ENCODE data around the gene OR6S1. TPM values are rescaled to one million over a fixed set of nuclear protein-coding genes. Genes with fewer than 3 reads are reported as not detected.
"Not testable (repeated sequence)": the region's sequence is repeated elsewhere in the genome, so short reads cannot be mapped to it uniquely, and the experiment has no call there.

OR6S1 gene
- total RNA-seq, 2 donors from 2014 or later = not detected

DNA sequence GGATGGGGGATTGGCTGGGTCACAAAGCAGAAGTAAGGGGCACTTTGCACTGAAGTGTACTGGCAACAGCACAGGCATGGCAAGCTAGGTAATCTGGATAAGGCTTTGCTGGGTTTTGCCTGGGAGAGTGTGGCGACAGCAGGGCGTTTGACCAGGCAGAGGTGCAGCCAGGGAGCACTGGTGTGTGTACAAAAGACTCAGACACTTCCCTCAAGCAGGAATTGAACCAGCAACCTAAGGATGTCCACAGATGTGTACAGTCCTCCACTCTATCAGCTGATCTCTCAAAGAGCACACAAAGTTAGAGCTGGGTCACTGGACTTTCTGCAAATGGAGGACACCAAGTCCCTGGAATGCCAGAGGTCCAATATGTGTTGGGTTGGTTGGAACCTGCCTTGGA, 27.5 kb upstream of the OR6S1 start:
- H3K4me1 ChIP-seq = no peaks in the 10 kb centered on the region
- WGBS, 2 donors = 84 to 91% methylated on average over 2 of the region's 2 CpGs
- no peaks in the 10 kb centered on the region for H3K9me3 ChIP-seq

DNA sequence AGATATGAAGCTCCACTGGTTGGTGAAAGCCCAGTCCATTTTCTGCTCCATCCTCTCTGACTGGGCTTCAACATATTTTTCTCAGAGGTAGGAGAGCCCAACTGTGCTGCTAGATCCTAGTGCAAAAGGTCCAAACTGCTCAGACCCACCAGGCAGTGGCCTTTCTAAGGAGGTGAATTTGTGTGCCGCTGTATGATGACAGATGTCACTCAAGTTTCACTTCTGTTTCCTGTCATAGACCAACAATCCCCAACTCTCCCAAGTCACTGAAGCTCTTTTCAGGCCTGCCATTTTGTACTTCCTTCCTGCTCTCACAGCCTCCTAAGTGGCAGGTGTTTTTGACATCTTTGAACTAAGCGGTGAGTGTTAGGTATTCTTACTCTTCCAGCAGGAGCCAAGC, 26.5 kb upstream of the OR6S1 start:
- DNase-seq = no peak
- Histone ChIP-seq H3K27me3 (no peaks in the 10 kb centered on the region), H3K4me3 (no peak overlapping the region), H3K36me3 (replicated peaks in 1 of 2; ENCODE audit: insufficient read depth in 1 of 2, low read depth in 2 of 2) (no peaks in the 10 kb centered on the region), H3K27ac (no peak overlapping the region), H3K9me3 (no peaks in the 10 kb centered on the region), H3K4me1 (peaks cover 6% of the 10 kb centered on the region)
- no peak for ATAC-seq
- TF ChIP-seq, protein P1, sequence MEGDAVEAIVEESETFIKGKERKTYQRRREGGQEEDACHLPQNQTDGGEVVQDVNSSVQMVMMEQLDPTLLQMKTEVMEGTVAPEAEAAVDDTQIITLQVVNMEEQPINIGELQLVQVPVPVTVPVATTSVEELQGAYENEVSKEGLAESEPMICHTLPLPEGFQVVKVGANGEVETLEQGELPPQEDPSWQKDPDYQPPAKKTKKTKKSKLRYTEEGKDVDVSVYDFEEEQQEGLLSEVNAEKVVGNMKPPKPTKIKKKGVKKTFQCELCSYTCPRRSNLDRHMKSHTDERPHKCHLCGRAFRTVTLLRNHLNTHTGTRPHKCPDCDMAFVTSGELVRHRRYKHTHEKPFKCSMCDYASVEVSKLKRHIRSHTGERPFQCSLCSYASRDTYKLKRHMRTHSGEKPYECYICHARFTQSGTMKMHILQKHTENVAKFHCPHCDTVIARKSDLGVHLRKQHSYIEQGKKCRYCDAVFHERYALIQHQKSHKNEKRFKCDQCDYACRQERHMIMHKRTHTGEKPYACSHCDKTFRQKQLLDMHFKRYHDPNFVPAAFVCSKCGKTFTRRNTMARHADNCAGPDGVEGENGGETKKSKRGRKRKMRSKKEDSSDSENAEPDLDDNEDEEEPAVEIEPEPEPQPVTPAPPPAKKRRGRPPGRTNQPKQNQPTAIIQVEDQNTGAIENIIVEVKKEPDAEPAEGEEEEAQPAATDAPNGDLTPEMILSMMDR (IDR thresholded peaks at IDR 0.05) = no peak
- no peak for TF ChIP-seq POLR2A (IDR thresholded peaks at IDR 0.05)
- intact Hi-C loops (cut with DNase I) = no loop called here
- 65 to 78% methylated on average over 2 of the region's 2 CpGs for whole genome bisulfite sequencing, 2 donors

More for the DNA sequence above, 27.5 kb upstream of the OR6S1 start:
- no peak overlapping the region for H3K27ac ChIP-seq
- TF ChIP-seq, protein P1 (IDR thresholded peaks at IDR 0.05) = no peak
- no peak for TF ChIP-seq POLR2A (IDR thresholded peaks at IDR 0.05)
- H3K36me3 ChIP-seq (replicated peaks in 1 of 2; ENCODE audit: insufficient read depth in 1 of 2, low read depth in 2 of 2) = no peaks in the 10 kb centered on the region
- no peak for ATAC-seq
- H3K4me3 ChIP-seq = no peak overlapping the region
- intact Hi-C loops (cut with DNase I) = no loop called here
- DNase-seq = no peak
- H3K27me3 ChIP-seq = no peaks in the 10 kb centered on the region

DNA sequence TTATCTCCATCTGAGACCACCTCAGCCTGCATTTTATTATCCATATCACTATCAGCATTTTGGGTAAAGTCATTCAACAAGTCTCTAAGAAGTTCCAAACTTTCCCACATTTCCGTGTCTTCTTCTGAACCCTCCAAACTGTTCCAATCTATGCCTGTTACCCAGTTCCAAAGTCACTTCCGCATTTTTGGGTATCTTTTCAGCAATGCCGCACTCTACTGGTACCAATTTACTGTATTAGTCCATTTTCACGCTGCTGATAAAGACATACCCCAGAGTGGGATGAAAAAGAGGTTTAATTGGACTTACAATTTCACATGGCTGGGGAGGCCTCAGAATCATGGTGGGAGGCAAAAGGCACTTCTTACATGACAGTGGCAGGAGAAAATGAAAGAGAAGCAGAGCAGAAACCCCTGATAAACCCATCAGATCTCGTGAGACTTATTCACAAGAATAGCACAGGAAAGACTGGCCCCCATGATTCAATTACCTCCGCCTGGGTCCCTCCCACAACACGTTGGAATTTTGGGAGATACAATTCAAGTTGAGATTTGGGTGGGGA, 25.0 kb upstream of the OR6S1 start:
- intact Hi-C loops (cut with DNase I); H3K9me3 ChIP-seq: not testable (repeated sequence)

DNA sequence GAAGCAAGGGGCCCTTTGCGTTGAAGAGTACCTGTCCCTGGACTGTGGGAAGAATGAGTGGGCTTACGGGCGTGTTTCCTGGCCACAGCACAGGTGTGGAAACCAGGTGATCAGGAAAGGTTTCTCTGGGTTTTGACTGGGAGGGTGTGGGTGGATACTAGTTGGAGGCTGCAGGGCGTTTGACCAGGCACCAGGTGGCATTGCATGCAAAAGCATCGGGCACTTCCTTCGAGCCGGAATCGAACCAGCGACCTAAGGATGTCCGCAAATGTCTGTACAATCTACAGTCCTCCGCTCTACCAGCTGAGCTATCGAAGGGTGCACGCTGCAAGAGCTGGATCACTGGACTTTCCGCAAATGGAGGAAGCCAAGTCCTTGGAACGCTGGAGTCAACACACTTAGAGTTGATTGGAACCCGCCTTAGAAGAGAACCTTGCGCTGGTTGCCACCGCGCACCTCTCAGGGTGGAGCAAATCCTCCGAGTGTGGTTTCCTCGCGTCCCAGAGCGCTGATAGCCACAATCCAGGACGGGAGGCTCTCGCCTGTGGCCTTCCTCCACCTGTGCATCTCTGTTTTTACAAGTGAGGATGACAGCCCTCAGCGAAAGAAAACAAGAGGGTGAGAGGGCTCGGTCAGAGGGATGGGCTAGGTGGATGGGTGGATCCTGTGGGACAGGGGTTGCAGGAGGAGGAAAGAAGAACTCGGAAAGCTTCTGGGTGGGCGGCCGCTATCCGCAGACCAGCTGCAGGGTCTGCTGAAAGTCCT, 21.7 kb upstream of the OR6S1 start:
- DNase-seq = peak; percentile 87 to 89 (median 88)
- ATAC-seq = peak; percentile 97
- H3K9me3 ChIP-seq = no peaks in the 10 kb centered on the region
- no peak overlapping the region for H3K4me3 ChIP-seq
- peaks cover 11% of the 10 kb centered on the region for H3K4me1 ChIP-seq
- H3K27ac ChIP-seq = no peak overlapping the region
- no peaks in the 10 kb centered on the region for H3K27me3 ChIP-seq
- intact Hi-C loops (cut with DNase I) = no loop called here
- no peaks in the 10 kb centered on the region for H3K36me3 ChIP-seq (replicated peaks in 1 of 2; ENCODE audit: insufficient read depth in 1 of 2, low read depth in 2 of 2)
- TF ChIP-seq, protein P1 (IDR thresholded peaks at IDR 0.05) = peak; percentile 37 to 92 (median 79)
- no peak for TF ChIP-seq POLR2A (IDR thresholded peaks at IDR 0.05)
- WGBS, 2 donors = 4 to 9% methylated on average over 29 to 31 of the region's 31 CpGs

More for the DNA sequence above, 25.0 kb upstream of the OR6S1 start:
- DNase-seq; H3K4me3 ChIP-seq; H3K27ac ChIP-seq; H3K36me3 ChIP-seq (replicated peaks in 1 of 2; ENCODE audit: insufficient read depth in 1 of 2, low read depth in 2 of 2); ATAC-seq; H3K27me3 ChIP-seq: not testable (repeated sequence)
- 75 to 76% methylated on average over 7 of the region's 7 CpGs for WGBS, 2 donors
- H3K4me1 ChIP-seq = peaks cover 11% of the 10 kb centered on the region

DNA sequence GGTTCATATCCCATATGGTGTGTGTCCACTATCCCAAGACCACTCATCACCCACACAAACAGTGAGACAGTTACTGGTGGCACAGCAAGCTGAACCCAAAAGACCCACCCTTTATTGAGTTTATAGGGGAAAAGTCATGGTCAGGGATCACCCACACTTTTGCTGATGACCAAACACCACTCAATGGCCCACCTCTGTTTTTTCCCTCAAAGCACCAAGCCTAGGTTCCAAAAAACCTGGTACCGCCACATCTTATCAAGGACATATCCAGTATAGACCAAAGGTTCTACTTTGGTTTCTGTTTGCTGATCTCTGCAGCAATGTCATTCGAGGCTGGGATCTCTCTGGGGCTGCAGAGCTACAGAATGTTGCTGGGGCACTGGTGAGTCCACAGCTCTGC, 19.7 kb upstream of the OR6S1 start:
- intact Hi-C loops (cut with DNase I) = no loop called here
- no peaks in the 10 kb centered on the region for H3K9me3 ChIP-seq
- H3K27ac ChIP-seq = no peak overlapping the region
- H3K4me3 ChIP-seq = no peak overlapping the region
- ATAC-seq (no peak), DNase-seq (no peak)
- H3K27me3 ChIP-seq = peaks cover 0 to 3% of the 10 kb centered on the region in 2 donors
- H3K36me3 ChIP-seq (replicated peaks in 1 of 2; ENCODE audit: insufficient read depth in 1 of 2, low read depth in 2 of 2) = no peaks in the 10 kb centered on the region
- TF ChIP-seq, protein P1 (IDR thresholded peaks at IDR 0.05) = no peak
- no peak for TF ChIP-seq POLR2A (IDR thresholded peaks at IDR 0.05)
- H3K4me1 ChIP-seq = peaks cover 11% of the 10 kb centered on the region
- WGBS, 2 donors = 36 to 62% methylated on average over 2 of the region's 2 CpGs

All from body of pancreas (tissue), 4 donors.